Ascending aorta (tissue), 2 donors: ENCODE results near the gene EPM2AIP1. TPM values are rescaled to one million over a fixed set of nuclear protein-coding genes. Genes with fewer than 3 reads are reported as not detected.
"Not testable (repeated sequence)": the region's sequence is repeated elsewhere in the genome, so short reads cannot be mapped to it uniquely, and the experiment has no call there.

Experiments
- DNase-seq, 2 donors: peaks; one replicate each; pipeline ENCODE4 v3.0.0-alpha.2; 2019; ENCODE audit warnings: low spot score in 2 of 2
- H3K27ac ChIP-seq, 2 donors: fragments of 200-600 bp; sonication (generic); one replicate each; pipeline ENCODE4 v1.5.1; 2016 to 2017; ENCODE audit warnings: mild to moderate bottlenecking in 1 of 2
- H3K27me3 ChIP-seq: fragments of 200-600 bp; sonication (generic); one replicate; pipeline ENCODE4 v1.5.1; 2017
- H3K36me3 ChIP-seq, 2 donors: fragments of 200-600 bp; sonication (generic); one replicate each; pipeline ENCODE4 v1.5.1; 2016
- H3K4me1 ChIP-seq, 2 donors: fragments of 200-600 bp; sonication (generic); one replicate each; pipeline ENCODE4 v1.5.1; 2016 to 2017; ENCODE audit warnings: mild to moderate bottlenecking in 1 of 2
- H3K4me3 ChIP-seq, 2 donors: fragments of 200-600 bp; sonication (generic); one replicate each; pipeline ENCODE4 v1.5.1; 2016 to 2017; ENCODE audit warnings: mild to moderate bottlenecking in 1 of 2
- H3K9me3 ChIP-seq, 2 donors: fragments of 200-600 bp; sonication (generic); one replicate each; pipeline ENCODE4 v1.5.1; 2016
- intact Hi-C: fragments of 100-400 bp; cut with DNase I; formaldehyde crosslinking; loops from one replicate; pipeline ENCODE4 v1.15.1; 2023
- total RNA-seq: library from RNA; depleted of rRNA; stranded (reverse); fragments of >200 nt; gene quantifications from one replicate; pipeline ENCODE4 v1.1.0, GENCODE V29; 2016
- TF ChIP-seq, protein P1 (sequence below), 3 experiments: fragments of 200-600 bp in 2 of 3; fragments of 450-650 bp in 1 of 3; sonication (generic) in 2 of 3; IDR thresholded peaks; one replicate each; pipeline ENCODE4 v1.5.1; 2016 to 2019; ENCODE audit warnings: antibody characterized with exemption in 3 of 3, mild to moderate bottlenecking in 1 of 3, moderate library complexity in 1 of 3

Gene EPM2AIP1
- total RNA-seq, 1 donor from 2014 or later, result 1.9 TPM

DNA sequence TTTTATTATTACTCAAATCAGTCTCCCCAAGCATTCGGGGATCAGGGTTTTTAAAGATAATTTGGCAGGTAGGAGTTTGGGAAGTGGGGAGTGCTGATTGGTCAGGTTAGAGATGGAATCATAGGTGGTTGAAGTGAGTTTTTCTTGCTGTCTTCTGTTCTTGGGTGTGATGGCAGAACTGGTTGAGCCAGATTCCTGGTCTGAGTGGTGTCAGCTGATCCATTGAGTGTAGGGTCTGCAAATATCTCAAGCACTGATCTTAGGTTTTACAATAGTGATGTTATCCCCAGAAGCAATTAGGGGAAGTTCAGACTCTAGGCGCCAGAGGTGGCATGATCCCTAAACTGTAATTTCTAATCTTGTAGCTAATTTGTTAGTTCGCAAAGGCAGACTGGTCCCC, 27.5 kb downstream of the EPM2AIP1 start:
- TF ChIP-seq, protein P1, sequence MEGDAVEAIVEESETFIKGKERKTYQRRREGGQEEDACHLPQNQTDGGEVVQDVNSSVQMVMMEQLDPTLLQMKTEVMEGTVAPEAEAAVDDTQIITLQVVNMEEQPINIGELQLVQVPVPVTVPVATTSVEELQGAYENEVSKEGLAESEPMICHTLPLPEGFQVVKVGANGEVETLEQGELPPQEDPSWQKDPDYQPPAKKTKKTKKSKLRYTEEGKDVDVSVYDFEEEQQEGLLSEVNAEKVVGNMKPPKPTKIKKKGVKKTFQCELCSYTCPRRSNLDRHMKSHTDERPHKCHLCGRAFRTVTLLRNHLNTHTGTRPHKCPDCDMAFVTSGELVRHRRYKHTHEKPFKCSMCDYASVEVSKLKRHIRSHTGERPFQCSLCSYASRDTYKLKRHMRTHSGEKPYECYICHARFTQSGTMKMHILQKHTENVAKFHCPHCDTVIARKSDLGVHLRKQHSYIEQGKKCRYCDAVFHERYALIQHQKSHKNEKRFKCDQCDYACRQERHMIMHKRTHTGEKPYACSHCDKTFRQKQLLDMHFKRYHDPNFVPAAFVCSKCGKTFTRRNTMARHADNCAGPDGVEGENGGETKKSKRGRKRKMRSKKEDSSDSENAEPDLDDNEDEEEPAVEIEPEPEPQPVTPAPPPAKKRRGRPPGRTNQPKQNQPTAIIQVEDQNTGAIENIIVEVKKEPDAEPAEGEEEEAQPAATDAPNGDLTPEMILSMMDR (IDR thresholded peaks at IDR 0.05), result no peak
- intact Hi-C loops, result no loop called here

DNA sequence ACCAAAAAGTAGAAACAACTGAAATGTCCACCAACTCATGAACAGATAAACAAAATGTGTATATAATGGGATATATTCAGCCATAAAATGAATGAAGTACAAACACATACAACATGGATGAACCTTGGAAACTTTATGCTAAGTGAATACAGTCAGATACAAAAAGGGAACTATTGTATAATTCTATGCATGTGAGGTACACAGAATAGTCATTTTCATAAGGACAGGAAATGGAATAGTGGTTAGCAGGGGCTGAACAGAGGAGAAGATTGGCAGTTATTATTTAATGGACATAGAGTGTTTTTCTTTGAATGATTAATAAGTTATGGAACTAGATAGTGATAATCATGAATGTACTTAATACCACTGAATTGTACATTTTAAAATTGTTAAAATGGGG, 28.1 kb downstream of the EPM2AIP1 start:
- DNase-seq, result no peak
- Histone ChIP-seq H3K36me3 (no peaks in the 10 kb centered on the region), H3K9me3 (no peaks in the 10 kb centered on the region), H3K27ac (no peak overlapping the region), H3K27me3 (no peaks in the 10 kb centered on the region), H3K4me1 (no peaks in the 10 kb centered on the region), H3K4me3 (no peak overlapping the region)
- TF ChIP-seq, protein P1 (IDR thresholded peaks at IDR 0.05), result no peak
- intact Hi-C loops, result no loop called here

More for the DNA sequence above, 27.5 kb downstream of the EPM2AIP1 start:
- H3K36me3 ChIP-seq, result no peaks in the 10 kb centered on the region
- H3K27me3 ChIP-seq, result no peaks in the 10 kb centered on the region
- H3K4me1 ChIP-seq, result no peaks in the 10 kb centered on the region
- no peaks in the 10 kb centered on the region for H3K9me3 ChIP-seq
- H3K4me3 ChIP-seq, result no peak overlapping the region
- H3K27ac ChIP-seq, result no peak overlapping the region
- no peak for DNase-seq

DNA sequence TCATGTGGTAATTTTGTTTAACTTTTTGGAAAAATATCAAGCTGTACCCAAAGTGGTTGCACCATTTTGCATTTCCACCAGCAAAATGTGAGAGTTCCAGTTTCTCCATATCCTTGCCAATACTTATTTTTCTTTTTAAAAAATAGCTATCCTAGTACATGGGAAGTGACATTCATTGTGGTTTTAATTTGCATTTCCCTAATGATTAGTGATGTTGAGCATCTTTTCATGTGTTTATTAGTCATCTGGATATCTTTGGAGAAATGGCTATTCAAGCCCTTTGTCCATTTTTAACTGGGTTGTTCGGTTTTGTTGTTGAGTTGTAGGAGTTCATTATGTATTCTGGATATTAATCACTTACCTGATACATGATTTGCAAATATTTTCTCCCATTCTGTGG, 28.6 kb downstream of the EPM2AIP1 start:
- DNase-seq, result no peak
- Histone ChIP-seq H3K4me1 (no peaks in the 10 kb centered on the region), H3K4me3 (no peak overlapping the region), H3K27me3 (no peaks in the 10 kb centered on the region), H3K27ac (no peak overlapping the region), H3K36me3 (no peaks in the 10 kb centered on the region), H3K9me3 (no peaks in the 10 kb centered on the region)
- intact Hi-C loops, result no loop called here
- TF ChIP-seq, protein P1 (IDR thresholded peaks at IDR 0.05), result no peak

DNA sequence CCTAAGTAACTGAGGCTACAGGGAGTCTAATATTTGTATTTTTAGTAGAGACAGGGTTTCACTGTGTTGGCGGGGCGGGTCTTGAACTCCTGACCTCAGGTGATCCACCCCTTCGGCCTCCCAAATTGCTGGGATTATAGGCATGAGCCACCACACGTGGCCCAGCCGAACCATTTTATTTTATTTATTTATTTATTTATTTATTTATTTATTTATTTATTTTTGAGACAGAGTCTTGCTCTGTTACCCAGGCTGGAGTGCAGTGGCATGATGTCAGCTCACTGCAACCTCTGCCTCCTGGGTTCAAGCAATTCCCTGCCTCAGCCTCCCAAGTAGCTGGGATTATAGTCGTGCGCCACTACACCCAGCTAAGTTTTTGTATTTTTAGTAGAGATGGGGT, 29.9 kb downstream of the EPM2AIP1 start:
- intact Hi-C loops, H3K9me3 ChIP-seq, DNase-seq, H3K4me1 ChIP-seq, H3K27me3 ChIP-seq, H3K4me3 ChIP-seq, H3K27ac ChIP-seq, H3K36me3 ChIP-seq: not testable (repeated sequence)

DNA sequence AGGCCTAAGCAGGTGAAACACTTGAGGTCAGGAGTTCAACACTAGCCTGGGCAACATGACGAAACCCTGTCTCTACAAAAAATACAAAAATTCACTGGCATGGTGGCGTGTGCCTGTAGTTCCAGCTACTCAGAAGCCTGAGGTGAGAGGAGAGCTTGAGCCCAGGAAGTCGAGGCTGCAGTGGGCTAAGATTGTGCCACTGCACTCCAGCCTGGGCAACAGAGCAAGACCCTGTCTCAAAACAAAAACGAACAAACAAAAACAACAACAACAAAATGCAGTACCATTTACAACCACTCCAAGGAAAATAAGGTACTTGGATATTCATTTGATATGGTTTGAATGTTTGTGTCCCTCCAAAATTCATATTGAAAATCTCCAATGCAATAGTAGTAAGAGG, 32.4 kb downstream of the EPM2AIP1 start:
- Histone ChIP-seq H3K27me3 (no peaks in the 10 kb centered on the region), H3K4me3 (no peak overlapping the region), H3K36me3 (no peaks in the 10 kb centered on the region), H3K27ac (no peak overlapping the region), H3K4me1 (no peaks in the 10 kb centered on the region), H3K9me3 (no peaks in the 10 kb centered on the region)
- intact Hi-C loops, result no loop called here
- no peak for DNase-seq
- TF ChIP-seq, protein P1 (IDR thresholded peaks at IDR 0.05), result no peak

DNA sequence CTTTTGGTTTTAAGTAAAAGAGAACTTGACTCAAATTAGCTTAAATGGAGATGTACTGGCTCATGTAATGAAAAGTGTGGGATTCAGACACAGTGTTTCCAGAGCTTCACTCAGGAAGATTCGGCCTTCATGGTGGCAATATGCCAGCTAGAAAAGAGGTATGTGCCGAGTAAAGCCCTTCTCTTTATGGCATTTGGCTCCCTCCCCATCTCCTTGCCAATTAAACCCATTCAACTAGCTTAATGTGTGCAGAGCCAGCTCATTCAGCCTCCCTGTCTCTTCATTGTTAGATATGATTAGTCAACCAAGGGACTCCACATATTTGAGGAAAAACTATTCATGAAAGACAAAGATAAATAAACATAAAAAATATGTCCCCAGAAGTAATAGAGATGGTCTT, 33.1 kb downstream of the EPM2AIP1 start:
- Histone ChIP-seq H3K27ac (no peak overlapping the region), H3K36me3 (no peaks in the 10 kb centered on the region), H3K4me3 (no peak overlapping the region), H3K27me3 (no peaks in the 10 kb centered on the region), H3K4me1 (no peaks in the 10 kb centered on the region), H3K9me3 (no peaks in the 10 kb centered on the region)
- intact Hi-C loops, result loop anchor here (1.0 to 5.0 kb wide), 2 partner anchors 53 to 231 kb away; no protein-coding TSS in a partner anchor
- DNase-seq, result no peak
- TF ChIP-seq, protein P1 (IDR thresholded peaks at IDR 0.05), result no peak
